Suppressor macrophage treated with lipopolysaccharide for 4 hours (primary cell): ENCODE measurements around the gene LHX1.

Experiments
- DNase-seq: peaks from one replicate; pipeline ENCODE4 v3.0.0-alpha.2; 2020

The LHX1 gene

GRCh38 chr17:36975922-36976515, 38.7 kb downstream of the LHX1 start:
- no peak for DNase-seq

GRCh38 chr17:36977066-36977465, 39.8 kb downstream of the LHX1 start:
- DNase-seq, result no peak

GRCh38 chr17:36977568-36977967, 40.3 kb downstream of the LHX1 start:
- no peak for DNase-seq

GRCh38 chr17:36978810-36979564, 41.7 kb downstream of the LHX1 start:
- no peak for DNase-seq

GRCh38 chr17:36979565-36979941, 42.3 kb downstream of the LHX1 start:
- DNase-seq, result no peak

GRCh38 chr17:36980280-36980761, 43.0 kb downstream of the LHX1 start:
- no peak for DNase-seq

- no peak for DNase-seq
These were observed 46.3 kb downstream of the LHX1 start for GRCh38 chr17:36983618-36984017.

- no peak for DNase-seq
These were observed 51.9 kb downstream of the LHX1 start for GRCh38 chr17:36989173-36989572.

- no peak for DNase-seq
These were observed 55.4 kb downstream of the LHX1 start for GRCh38 chr17:36992701-36993100.

GRCh38 chr17:36993227-36993626, 56.0 kb downstream of the LHX1 start:
- no peak for DNase-seq
